ENCODE measurements around the gene OR6K3.

Gene OR6K3

DNA sequence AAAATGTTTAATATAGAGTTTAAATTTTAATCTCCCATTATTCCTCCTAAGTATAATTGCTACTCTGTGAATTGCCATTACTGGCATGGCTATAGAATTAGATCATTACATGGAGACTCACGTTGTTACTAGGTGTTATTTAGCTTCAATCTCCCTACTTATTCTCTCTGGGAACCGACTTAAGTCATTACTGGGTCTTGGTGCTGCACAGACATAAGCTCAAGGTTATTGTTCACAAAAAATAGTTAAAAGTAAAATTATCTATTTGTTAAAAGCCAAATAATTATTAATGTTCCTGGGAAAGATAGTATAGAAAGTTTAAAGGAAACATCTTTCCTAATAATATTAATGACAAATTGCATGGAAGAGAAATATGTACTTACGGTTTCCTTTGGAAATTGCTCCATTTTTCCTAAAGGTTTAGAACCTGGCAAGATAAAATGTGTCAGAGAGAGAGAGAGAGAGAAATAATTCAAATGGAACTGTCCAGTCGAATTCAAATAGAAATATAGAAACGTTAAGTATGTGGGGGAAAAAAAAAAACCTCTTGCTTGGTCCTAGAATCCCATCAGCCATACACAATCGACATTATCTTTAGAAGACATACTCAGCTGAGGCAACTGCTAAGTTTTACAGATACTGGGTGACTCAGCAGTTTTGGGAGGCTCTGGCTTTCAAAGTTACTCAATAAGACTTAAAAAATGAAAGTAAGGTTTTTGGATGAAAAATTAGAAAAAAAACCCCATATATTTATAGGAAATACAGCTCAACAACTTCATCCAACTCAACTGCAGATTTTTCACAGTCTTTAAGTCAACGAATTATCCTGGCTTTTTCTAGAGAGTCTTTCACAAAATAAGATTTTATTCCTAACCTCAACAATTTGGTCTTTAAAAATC is 34.2 kb downstream of the OR6K3 start, which contains the start of gene SPTA1:
SPTA1 (minus strand) TSS at position 605 of the 899 bp plus-strand sequence; CDS start at position 407, 198 bp downstream.
- no peak for DNase-seq

DNA sequence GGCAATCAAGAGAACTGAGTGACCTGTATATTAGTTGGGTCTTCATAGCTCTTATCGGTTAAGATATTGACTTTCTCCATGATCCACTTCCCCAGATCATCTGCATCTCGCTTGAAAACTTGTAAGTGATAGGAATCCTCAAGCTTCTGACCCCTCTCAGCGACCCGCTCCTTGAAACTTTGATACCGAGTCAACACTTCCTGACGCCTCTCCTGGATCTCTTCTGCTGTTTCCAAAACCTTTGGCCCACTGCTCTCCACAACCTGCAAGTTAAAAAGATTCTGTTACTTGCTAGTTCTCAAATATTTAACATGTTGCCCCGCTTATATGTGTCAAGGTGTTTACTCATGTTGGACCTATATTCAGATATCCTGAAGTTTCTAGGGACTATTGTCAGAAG is 35.4 kb downstream of the OR6K3 start:
- DNase-seq, result no peak

DNA sequence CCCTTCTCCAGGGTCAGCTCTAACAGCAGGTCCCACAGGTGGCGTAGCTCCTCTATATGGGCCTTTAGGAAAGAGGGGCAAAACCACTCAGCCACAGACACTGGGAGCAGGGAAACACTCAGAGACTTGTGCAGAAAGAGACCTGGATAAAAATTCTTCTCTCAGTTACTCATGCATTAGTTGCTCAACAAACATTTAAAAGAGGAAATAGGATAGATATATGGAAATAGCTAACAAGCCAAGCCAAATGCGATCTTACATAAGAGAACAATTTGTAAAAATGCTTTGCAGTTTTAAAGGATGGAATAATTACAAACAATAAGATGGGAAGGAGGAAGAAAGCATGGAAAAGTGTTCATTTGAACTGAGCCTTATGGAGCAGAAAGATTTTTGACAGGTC is 38.9 kb downstream of the OR6K3 start:
- no peak for DNase-seq

DNA sequence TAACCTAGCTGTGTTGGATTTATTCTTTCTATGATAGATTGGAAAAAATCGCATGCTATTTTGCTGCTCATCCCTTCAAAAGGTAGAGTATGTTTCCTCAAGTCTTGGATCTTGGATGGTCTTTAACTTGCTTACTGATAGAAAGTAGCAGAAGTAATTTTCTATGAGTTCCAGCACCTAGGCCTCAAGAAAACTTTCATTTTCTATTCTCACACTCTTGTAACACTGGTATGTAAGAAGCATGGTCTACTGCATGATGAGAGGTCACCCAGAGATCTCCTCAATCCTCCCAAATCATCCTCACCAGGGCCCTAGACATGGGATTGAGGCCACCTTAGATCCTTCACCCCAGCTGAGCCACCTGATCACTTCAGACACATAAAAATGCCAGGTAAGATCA is 41.2 kb downstream of the OR6K3 start:
- no peak for DNase-seq

DNA sequence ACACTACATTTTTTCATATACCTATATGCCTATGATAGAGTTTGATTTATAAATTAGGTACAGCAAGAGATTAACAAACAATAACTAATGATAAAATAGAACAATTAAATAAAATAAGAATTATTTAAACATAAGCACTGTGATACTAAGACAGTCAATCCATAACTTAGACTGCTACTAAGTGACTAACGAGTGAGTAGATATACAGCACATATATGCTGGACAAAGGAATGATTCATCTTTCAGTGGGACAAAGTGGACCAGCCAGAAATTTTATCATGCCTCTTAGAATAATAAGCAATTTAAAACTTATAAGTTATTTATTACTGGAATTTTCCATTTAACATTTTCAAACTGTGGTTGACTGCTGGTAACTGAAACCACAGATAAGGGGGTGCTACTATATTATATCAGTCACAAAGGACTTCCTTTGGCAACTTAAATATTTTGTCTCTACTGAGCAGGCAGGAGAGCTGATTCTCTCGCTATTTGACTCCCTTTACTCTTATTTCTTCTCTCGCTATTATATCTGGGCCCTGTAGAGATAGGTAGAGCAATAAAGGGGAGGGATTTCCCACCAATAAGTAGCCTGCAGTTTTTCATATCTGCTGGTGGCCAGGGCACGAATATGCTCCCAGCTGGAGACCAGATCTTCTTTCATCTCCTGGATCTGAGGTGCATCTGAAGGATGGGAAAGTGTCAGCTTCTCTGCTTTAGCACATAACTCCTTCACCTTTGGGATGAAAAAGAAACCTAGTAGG is 44.8 kb downstream of the OR6K3 start:
- no peak for DNase-seq

DNA sequence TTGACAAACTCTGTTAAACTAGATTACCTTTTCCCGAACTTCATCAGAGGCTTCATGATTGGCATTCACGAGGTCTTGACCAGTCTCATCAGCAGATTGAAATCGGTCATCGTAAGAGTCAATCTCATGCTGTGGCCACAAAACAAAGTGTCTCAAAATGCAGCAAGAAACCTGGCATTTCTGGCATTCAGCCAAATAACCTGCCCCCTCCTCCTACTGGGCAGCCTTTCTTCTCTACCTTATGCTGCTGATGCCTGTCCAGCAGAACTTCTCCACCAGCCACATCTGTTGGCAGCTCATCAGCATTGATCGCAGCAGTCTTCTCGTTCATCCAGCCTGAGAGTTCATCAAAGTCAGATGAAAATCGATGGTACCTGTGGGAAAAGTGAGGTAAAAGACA is 46.2 kb downstream of the OR6K3 start:
- DNase-seq, result no peak
